GM23248 (cell line): ENCODE results near the gene TDP2.

Experiments used
- EZH2 ChIP-seq: fragments of 200-600 bp; sonication (generic); IDR thresholded peaks from 2 replicates; pipeline ENCODE4 v1.6.1; 2018; ENCODE audit warnings: antibody characterized with exemption, mild to moderate bottlenecking; ENCODE audit not compliant: insufficient read depth, poor library complexity, severe bottlenecking
- EZH2phosphoT487 ChIP-seq: fragments of 200-600 bp; sonication (generic); IDR thresholded peaks from 2 replicates; pipeline ENCODE4 v1.6.1; 2018; ENCODE audit warnings: antibody characterized with exemption, moderate library complexity, mild to moderate bottlenecking, low read depth; ENCODE audit not compliant: insufficient read depth

DNA sequence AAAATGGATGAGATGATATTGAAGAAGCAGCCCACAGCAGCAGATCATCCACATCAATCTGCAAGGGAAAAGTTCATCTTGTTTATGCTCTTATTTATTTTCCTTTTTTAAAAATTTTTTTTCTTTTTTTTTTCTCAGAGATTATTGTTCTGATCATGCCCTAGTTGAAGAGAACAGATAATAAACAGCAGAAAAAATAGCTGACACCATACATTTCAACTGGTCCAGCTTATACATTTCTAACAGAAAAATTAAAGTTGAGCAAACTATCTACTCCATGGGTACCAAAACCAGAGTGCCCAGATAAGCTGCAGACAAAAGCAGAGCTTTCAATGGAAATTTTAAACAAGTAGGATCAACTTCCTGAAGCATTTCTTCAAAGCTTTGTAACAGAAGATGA, 30.0 kb downstream of the TDP2 start:
- TF ChIP-seq EZH2 (no peak), EZH2phosphoT487 (no peak)
